K562 (cell line): ENCODE results near the gene CLTA.

Experiments used
- CTCF ChIP-seq, 3 experiments: IDR thresholded peaks in 2 of 3; conservative IDR thresholded peaks in 1 of 3; 2 replicates each; pipeline ENCODE4 v1.5.1; 2011 to 2012; ENCODE audit warnings: low read length in 3 of 3, mild to moderate bottlenecking in 3 of 3, control low read depth in 2 of 3, improper control_type of control experiment in 1 of 3, inconsistent platforms in 1 of 3, low read depth in 1 of 3, mixed read lengths in 1 of 3, moderate library complexity in 1 of 3; ENCODE audit not compliant: insufficient read depth in 2 of 3
- HDAC2 ChIP-seq: fragments of 450-650 bp; IDR thresholded peaks from 2 replicates; pipeline ENCODE4 v1.6.1; 2016; ENCODE audit warnings: mild to moderate bottlenecking
- MED1 ChIP-seq: sonication (generic); formaldehyde crosslinking; IDR thresholded peaks from 2 replicates; pipeline ENCODE4 v1.8.1; 2023; ENCODE audit warnings: missing genetic modification reagents, borderline replicate concordance
- MXI1 ChIP-seq: IDR thresholded peaks from 2 replicates; pipeline ENCODE4 v1.6.1; 2011; ENCODE audit warnings: low read depth, mild to moderate bottlenecking, improper control_type of control experiment, low read length
- SNRNP70 ChIP-seq: fragments of 200-400 bp; formaldehyde crosslinking; optimal IDR thresholded peaks from 2 replicates; pipeline ENCODE3; 2017; ENCODE audit warnings: low read depth, low read length
- SP1 ChIP-seq: sonication (generic); formaldehyde crosslinking; IDR thresholded peaks from 2 replicates; pipeline ENCODE4 v1.8.1; 2022; ENCODE audit warnings: mild to moderate bottlenecking, missing genetic modification reagents
- TEAD4 ChIP-seq, 2 experiments: sonication (generic) in 1 of 2; formaldehyde crosslinking in 1 of 2; IDR thresholded peaks; 2 replicates each; pipeline versions ENCODE4 v1.6.1 to v1.8.0; 2012 to 2022; ENCODE audit warnings: borderline replicate concordance in 1 of 2, inconsistent platforms in 1 of 2, low read length in 1 of 2, mild to moderate bottlenecking in 1 of 2, missing genetic modification reagents in 1 of 2
- UBTF ChIP-seq, 2 experiments: IDR thresholded peaks; 2 replicates each; pipeline ENCODE4 v1.6.1; 2012; ENCODE audit warnings: improper control_type of control experiment in 2 of 2, low read depth in 2 of 2, low read length in 2 of 2, borderline replicate concordance in 1 of 2
- ZNF174 ChIP-seq: fragments of 250-450 bp; sonication (Bioruptor Pico); IDR thresholded peaks from 2 replicates; pipeline ENCODE4 v1.4.0; 2020; ENCODE audit warnings: mild to moderate bottlenecking
- ZNF239 ChIP-seq: fragments of 250-450 bp; sonication (Bioruptor Pico); IDR thresholded peaks from 2 replicates; pipeline ENCODE4 v1.4.0; 2020; ENCODE audit warnings: mild to moderate bottlenecking

GRCh38 chr9:36192196-36192595 lies 1.5 kb downstream of the CLTA start:
- no peak for TF ChIP-seq TEAD4 (IDR thresholded peaks at IDR 0.05; ENCODE audit: low read length)
- TF ChIP-seq TEAD4 (CRISPR knock-in tag; IDR thresholded peaks at IDR 0.05; ENCODE audit: borderline replicate concordance), result no peak
- TF ChIP-seq CTCF (IDR thresholded peaks at IDR 0.05 in 2 of 3, conservative IDR thresholded peaks at IDR 0.05 in 1 of 3; ENCODE audit: insufficient read depth in 2 of 3, low read depth in 1 of 3, low read length in 3 of 3), result no peak
- TF ChIP-seq UBTF (IDR thresholded peaks at IDR 0.05; ENCODE audit: borderline replicate concordance in 1 of 2, low read depth in 2 of 2, low read length in 2 of 2), result no peak
- TF ChIP-seq MED1 (CRISPR knock-in tag), result no peak
- no peak for TF ChIP-seq HDAC2
- no peak for TF ChIP-seq ZNF174 (CRISPR knock-in tag)
- TF ChIP-seq MXI1, result no peak
- TF ChIP-seq SNRNP70, result no peak
- TF ChIP-seq SP1 (CRISPR knock-in tag), result no peak
- no peak for TF ChIP-seq ZNF239 (CRISPR knock-in tag)
